Measurements from ENCODE around the gene RNF217. TPM values are rescaled to one million over a fixed set of nuclear protein-coding genes. Genes with fewer than 3 reads are reported as not detected.

Gene RNF217
- total RNA-seq, 1 donor from 2014 or later: 25.5 TPM

- ATAC-seq (no peak), DNase-seq (no peak)
- H3K4me3 ChIP-seq: no peak overlapping the region
- no peak overlapping the region for H3K27ac ChIP-seq
- H3K27me3 ChIP-seq (ENCODE audit: low read depth): no peaks in the 10 kb centered on the region
- TF ChIP-seq, protein P1, sequence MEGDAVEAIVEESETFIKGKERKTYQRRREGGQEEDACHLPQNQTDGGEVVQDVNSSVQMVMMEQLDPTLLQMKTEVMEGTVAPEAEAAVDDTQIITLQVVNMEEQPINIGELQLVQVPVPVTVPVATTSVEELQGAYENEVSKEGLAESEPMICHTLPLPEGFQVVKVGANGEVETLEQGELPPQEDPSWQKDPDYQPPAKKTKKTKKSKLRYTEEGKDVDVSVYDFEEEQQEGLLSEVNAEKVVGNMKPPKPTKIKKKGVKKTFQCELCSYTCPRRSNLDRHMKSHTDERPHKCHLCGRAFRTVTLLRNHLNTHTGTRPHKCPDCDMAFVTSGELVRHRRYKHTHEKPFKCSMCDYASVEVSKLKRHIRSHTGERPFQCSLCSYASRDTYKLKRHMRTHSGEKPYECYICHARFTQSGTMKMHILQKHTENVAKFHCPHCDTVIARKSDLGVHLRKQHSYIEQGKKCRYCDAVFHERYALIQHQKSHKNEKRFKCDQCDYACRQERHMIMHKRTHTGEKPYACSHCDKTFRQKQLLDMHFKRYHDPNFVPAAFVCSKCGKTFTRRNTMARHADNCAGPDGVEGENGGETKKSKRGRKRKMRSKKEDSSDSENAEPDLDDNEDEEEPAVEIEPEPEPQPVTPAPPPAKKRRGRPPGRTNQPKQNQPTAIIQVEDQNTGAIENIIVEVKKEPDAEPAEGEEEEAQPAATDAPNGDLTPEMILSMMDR (IDR thresholded peaks at IDR 0.05): no peak
- intact Hi-C loops (cut with DNase I): no loop called here
- no peaks in the 10 kb centered on the region for H3K4me1 ChIP-seq
- no peaks in the 10 kb centered on the region for H3K9me3 ChIP-seq
- H3K36me3 ChIP-seq: no peaks in the 10 kb centered on the region
These were observed 95.4 kb downstream of the RNF217 start for GRCh38 chr6:125057392-125058246.

DNA sequence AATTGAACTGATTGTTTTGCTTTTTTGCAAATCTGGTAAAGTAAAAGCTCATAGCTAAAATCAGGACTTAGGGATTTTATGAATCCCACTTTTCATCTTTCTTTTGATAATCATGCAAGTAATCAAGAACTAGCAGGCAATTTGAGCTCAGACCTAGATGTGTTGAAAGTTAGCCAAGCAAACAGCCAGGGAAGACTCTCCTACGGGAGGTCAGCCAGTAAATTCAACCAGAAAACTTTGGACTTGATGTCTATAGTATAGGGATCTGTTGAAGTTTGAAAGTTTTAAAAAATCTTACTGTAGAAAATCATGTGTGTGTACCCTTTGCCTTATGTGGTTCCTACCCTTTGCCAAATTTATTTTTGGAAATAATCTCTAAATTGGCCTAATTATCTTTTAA lies 96.3 kb downstream of the RNF217 start:
- no peaks in the 10 kb centered on the region for H3K4me1 ChIP-seq
- TF ChIP-seq, protein P1 (IDR thresholded peaks at IDR 0.05): no peak
- DNase-seq (no peak), ATAC-seq (no peak)
- intact Hi-C loops (cut with DNase I): no loop called here
- no peaks in the 10 kb centered on the region for H3K9me3 ChIP-seq
- no peaks in the 10 kb centered on the region for H3K27me3 ChIP-seq (ENCODE audit: low read depth)
- no peak overlapping the region for H3K27ac ChIP-seq
- no peaks in the 10 kb centered on the region for H3K36me3 ChIP-seq
- H3K4me3 ChIP-seq: no peak overlapping the region

GRCh38 chr6:125063307-125063706 lies 101.1 kb downstream of the RNF217 start:
- TF ChIP-seq, protein P1 (IDR thresholded peaks at IDR 0.05): no peak
- H3K27ac ChIP-seq: no peak overlapping the region
- H3K9me3 ChIP-seq: no peaks in the 10 kb centered on the region
- H3K27me3 ChIP-seq (ENCODE audit: low read depth): no peaks in the 10 kb centered on the region
- H3K4me1 ChIP-seq: no peaks in the 10 kb centered on the region
- H3K4me3 ChIP-seq: no peak overlapping the region
- H3K36me3 ChIP-seq: no peaks in the 10 kb centered on the region
- intact Hi-C loops (cut with DNase I): no loop called here
- DNase-seq (no peak), ATAC-seq (no peak)

DNA sequence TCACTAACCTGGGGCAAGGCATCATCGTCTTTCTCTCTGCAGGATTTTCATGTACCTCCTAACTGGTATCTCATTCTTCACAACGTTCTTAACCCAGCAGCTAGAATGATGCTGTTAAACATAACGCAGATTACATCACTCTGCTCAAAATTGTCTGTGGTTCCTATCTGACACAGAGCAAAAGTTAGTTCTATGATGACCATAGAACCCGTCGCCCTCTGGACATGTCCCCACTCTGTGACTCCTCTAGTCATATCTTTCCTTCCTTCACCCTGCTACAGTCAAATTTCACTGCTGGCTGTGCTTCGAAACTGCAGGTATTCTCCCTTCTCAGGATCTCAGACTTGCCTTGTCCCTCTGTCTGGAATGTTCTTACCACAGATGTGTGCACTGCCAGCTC lies 103.9 kb downstream of the RNF217 start:
- Histone ChIP-seq H3K4me1 (no peaks in the 10 kb centered on the region), H3K27ac (no peak overlapping the region), H3K4me3 (no peak overlapping the region), H3K9me3 (no peaks in the 10 kb centered on the region), H3K27me3 (ENCODE audit: low read depth) (no peaks in the 10 kb centered on the region), H3K36me3 (no peaks in the 10 kb centered on the region)
- TF ChIP-seq, protein P1 (IDR thresholded peaks at IDR 0.05): no peak
- ATAC-seq (no peak), DNase-seq (no peak)
- intact Hi-C loops (cut with DNase I): no loop called here

GRCh38 chr6:125066964-125067363 lies 104.7 kb downstream of the RNF217 start:
- intact Hi-C loops (cut with DNase I): no loop called here
- no peaks in the 10 kb centered on the region for H3K4me1 ChIP-seq
- peak in 1 of 2 donors; percentile 38 for ATAC-seq

More at GRCh38 chr6:125066964-125067363, 104.7 kb downstream of the RNF217 start:
- Histone ChIP-seq H3K9me3 (no peaks in the 10 kb centered on the region), H3K36me3 (no peaks in the 10 kb centered on the region), H3K4me3 (no peak overlapping the region), H3K27me3 (ENCODE audit: low read depth) (no peaks in the 10 kb centered on the region), H3K27ac (no peak overlapping the region)
- TF ChIP-seq, protein P1 (IDR thresholded peaks at IDR 0.05): no peak
- no peak for DNase-seq
